ENCODE results near the gene ZDHHC4.

GRCh38 chr7:6607651-6608051 is 30.4 kb downstream of the ZDHHC4 start:
- TF ChIP-seq CTCF (IDR thresholded peaks at IDR 0.05; ENCODE audit: low read depth, low read length, poor library complexity, severe bottlenecking) = no peak
- TF ChIP-seq EZH2phosphoT487 (IDR thresholded peaks at IDR 0.05; ENCODE audit: borderline replicate concordance, low read length) = no peak

Measured in DOHH2 (cell line).